NCI-H1048 (cell line): ENCODE data around the gene JADE1.

Experiments
- DNase-seq: peaks from one replicate; lab custom pipeline; 2025; lab: John Stamatoyannopoulos, UW

JADE1 gene

GRCh38 chr4:128809477-128810330 lies at the start of gene JADE1:
TSS of gene JADE1 (plus strand) at chr4:128809700. CDS start at chr4:128831759, 22,059 bp downstream.
- peak; percentile 83 for DNase-seq

- DNase-seq: no peak
Observed at GRCh38 chr4:128766781-128767180, 42.7 kb upstream of the JADE1 start.

DNA sequence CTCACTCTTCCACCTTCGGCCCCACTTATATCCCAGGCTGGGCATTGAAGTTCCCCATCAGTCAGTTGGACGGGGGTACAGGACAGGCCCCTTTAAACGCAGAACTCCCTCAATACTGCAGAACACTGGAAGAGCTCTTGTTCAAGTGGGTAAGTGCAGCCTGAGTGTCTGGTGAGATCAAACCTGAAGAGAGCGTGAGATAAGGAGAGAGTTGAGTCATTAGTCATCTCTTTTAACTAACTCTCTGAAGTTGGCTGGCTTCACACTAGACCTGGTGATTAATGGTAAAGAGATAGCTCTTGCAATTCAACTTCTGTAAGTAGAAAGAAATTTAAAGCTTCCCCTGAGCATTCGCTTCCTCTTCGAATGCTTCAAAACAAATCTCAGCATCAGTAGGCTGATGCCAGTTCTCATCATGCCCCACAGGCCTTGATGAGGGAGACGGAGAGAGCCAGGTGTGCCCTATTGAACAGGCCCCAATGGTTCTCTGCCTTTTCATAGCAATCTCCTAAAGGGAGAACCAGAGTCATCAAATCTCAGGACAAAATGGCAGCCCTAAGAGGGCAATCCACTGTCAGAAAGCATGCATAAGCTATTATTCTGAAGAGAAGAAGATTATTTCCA lies 41.0 kb upstream of the JADE1 start:
- no peak for DNase-seq

DNA sequence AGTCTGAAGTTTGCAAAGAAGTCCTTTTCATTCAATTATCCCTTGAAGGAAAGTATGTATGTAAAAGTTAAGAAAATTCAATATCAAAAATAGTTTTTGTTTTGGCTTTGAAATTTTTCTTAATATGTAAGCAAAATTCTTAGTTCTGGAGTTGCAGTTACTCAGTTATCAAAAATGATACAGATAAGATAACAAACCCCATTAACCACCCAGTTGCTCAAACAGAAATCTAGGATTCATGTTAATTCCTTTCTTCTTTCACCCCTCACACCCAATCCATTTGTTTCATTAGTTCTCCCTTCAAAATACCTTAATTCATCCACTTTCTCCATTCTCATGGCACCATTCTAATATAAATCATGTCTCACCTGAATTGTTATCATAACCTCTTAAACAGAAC lies 40.5 kb upstream of the JADE1 start:
- DNase-seq: no peak

DNA sequence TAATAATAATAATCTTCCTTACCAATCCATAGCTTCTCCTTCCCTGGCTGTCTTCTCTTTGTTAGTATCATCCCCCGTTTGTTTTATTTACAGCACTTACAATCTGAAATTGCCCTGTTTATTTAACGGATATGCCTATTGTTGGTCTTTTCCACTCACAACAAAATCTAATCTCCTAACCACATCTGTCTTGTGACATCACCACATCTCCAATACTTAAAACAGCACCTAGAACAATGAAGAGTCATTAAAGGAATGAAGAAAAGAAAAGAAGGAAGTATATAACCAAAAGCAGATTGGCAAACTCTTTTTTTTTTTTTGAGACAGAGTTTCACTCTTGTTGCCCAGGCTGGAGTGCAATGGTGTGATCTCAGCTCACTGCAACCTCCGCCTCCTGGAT lies 38.7 kb upstream of the JADE1 start:
- DNase-seq: no peak

DNA sequence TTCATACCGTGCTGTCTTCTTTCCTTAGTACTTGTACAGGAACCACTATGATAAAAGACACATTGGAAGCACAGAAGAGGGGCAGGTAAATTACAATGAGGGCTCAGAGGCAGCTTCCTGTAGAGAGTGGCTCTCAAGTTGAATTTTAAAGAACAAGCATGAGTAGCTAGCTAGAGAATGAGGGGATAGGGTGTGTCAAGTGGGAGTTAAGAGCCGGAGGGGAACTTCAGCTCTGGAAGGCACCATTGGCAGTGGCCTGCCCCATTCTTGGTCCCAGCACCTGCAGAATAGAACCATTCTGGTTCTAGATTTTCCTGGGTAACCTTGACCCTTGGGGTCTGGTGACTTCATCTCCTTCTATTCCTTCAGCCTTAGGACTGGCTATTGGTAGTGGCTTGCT lies 34.0 kb upstream of the JADE1 start:
- DNase-seq: no peak

- DNase-seq: no peak
Observed at GRCh38 chr4:128775916-128776315, 33.6 kb upstream of the JADE1 start.

DNA sequence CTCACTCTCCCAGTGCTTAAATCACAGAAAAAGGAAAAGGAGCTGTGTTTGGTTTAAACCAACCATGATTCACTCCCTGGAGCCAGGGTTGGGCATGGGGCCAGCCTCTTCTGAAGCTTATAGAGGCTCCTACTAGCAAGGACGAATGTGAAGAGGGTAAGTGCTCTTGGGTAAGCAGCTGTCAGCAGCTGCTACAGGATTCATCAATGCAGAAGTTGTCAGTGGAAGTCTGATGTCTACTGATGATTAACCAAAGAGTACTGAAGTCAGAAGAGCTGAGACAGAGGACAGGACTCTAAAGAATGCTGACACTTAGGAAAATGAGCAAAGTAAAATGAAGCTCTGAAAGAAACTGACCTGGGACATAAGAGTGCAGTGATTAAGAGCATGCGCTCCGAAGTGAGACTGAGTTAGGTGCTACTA lies 32.7 kb upstream of the JADE1 start:
- no peak for DNase-seq

GRCh38 chr4:128780688-128781087 lies 28.8 kb upstream of the JADE1 start:
- DNase-seq: no peak

- no peak for DNase-seq
Observed at GRCh38 chr4:128782076-128782715, 27.3 kb upstream of the JADE1 start.

GRCh38 chr4:128782875-128783614 lies 26.5 kb upstream of the JADE1 start:
- no peak for DNase-seq

DNA sequence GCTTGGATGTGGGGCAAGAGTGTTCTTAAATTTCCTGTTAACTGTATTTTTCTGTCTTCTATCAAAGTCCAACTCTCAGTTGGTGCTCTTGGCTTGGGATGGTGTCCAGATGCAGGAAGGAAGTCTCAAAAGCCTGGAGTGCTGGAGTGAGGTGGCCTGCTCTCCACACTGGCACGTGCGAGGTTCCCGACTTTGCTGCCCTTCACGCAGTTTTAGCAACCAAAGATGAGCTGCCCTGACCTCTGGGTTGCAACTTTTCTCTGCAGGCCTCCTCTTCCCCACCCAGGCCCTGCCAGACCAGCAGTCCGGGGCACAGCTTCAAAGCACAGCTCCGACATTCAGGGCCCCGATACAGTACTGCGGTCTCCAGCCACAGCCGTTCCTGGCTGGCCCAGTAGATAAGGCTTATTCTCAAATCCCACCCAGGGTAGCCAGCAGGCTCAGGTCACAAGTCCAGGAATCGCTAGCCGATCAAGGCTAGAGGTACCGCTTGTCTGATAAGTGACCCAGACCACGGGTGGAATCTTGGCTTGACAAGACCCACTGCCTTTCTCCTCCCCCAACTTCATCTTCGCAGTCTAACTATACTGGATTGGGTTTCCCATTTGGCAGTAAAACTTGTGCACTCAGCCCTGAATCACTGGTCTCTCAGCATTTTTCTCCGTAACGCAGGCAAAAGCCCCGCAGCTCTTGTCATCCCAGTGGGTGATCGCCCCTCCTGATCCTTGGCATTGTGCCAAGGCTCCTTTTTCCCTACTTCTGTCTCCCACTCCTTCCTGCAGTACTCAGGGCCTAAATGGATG lies 21.8 kb upstream of the JADE1 start:
- no peak for DNase-seq

DNA sequence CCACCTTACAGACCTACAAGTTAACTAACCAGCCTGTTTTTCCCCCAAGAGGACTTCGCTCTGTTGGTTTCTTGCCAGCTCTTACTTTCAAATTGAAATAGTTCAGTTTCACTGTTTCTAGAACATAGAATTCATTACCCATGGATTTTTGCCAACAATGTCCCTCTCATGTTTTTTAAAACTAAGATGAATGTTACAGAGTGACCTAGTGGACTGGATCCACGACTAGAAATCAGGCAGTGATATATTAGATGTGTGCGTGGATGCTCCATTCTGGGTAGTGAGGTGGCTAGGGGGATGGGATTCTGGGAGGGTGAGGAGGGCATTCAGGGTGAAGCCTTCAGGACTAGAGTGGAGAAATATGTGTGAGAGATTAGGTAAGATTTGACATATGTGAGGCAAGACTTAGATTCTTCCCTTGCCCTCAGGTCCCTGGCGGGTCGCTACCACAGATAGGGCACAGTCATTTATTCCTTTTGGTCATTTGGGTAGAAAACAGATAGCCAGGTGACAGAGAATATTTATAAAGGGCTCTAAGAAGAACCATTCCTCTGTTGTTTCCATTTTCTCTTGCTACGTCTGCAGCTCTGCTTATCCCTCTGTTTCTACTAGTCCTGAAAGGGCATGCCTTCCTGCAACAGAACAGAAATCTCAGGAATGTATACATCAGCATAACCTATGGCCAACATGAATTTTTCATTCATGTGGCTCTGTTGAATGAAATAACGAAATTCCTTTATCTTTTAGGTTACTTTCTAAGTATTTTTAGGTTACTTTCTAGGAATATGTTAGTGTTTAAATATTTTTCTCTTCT lies 15.4 kb upstream of the JADE1 start:
- DNase-seq: no peak

GRCh38 chr4:128796934-128797333 lies 12.6 kb upstream of the JADE1 start:
- DNase-seq: no peak

DNA sequence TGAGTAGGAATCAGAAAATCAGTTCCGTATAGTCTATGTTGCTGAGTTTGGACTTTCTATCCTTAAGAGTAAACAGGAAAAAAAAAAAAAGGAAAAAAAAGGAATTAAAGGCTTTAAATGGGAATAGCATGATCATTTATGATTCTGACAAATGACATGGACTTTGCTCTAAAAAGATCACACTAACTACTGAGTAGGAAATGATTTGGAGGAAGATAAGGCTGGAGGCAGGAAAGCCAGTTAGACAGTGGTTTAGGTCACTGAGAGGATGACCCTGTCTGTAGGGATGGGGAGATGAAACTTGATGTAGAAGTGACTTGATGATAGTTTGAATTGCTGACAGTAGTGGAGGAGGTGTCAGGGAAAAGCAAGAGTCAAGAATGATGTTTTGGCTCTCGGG lies 9.2 kb upstream of the JADE1 start:
- no peak for DNase-seq

DNA sequence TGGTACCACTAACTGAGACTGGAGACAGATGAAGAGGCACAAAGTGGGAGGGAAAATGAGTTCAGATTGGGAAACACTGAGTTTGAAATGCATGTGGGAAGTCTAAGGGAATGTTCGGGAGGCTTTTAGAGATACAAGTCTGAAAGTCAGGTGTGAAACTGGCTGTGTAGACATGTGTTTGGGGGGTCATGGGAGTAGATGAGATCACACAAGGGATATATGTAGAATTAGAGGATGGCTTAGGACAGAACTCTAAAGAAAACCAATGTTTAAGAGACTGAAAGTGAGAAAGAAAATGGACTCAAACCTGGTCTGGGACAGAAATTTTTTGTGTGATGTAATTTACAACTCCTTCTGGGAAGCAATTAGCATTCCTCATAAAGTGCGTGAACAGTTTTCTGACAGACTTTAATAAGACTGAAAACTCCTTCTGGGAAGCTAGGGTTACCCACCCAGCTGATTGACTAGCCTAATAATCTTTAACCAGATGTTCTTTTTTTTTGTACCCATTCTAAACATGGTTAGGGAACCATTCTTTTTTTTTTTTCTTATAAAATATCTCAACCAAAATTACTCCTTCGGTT lies 8.7 kb upstream of the JADE1 start:
- no peak for DNase-seq

DNA sequence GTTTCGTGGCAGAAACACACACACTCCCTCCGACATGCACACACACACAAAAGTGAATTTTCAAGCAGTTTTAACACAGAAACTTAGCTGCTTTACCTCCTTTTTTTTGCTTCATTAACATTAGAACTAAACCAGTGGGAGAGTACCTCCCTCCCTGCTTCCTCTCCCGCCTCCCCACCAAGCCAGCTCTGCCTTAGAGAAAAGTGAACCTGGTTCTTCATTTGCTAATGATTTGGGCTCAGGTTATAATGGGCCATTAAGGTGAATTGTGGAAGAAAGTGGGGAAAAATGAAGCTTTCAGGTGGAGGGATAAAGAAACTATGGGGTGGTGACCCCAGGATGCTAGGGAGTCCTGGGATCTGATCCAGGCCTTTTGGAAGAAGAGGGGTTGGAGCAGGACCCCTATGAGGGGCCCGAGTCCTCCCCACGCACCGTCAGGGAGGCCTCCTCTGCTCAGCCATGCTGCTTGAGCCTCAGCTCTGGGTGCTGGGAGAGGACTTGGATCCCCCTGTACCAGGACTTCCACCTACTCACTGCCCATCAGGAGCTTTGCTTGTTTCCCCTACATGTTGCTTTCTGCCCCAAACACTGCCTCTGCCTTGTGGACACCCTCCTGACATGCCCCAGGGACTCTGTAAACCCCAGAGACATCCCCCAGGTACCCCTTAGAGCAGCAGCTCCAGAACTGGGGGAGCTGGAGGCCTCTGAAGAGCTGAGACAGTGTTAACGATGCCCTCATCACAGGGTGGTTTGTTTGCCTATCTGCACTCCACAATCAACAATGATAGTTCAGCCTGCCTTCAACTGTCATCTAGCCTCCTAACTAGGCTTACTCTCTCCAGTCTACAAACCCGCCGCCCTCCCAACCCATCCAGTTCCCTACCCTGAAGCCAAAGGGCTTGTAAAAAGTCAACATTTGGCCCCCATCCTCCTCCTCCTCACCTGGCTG lies 6.5 kb upstream of the JADE1 start:
- no peak for DNase-seq

DNA sequence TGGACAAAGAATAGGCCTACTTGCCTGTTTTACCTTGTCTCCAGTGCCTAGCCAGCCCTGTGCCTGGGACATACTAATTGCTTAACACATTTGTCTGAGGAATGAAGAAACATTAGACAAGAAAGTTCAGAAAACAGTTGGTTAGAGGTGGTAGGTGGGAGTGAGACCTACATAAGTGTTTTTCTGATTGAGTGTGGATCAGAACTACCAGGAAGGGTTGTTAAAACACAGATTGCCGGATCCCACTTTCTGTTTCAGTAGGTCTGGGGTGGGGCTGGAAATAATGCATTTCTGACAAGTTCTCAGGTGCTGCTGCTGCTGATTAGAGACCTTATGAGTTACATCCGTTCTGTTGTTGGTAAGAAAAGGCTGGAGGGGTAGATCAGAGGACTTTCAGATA lies 5.7 kb upstream of the JADE1 start:
- DNase-seq: no peak

GRCh38 chr4:128810331-128810870 lies 901 bp downstream of the JADE1 start:
- DNase-seq: no peak
